HepG2 (cell line): ENCODE results near the gene NPHS1. TPM values are rescaled to one million over a fixed set of nuclear protein-coding genes. Genes with fewer than 3 reads are reported as not detected.

Experiments used
- ATAC-seq: fragments of 200-7000 bp; cut with Tn5 transposase; 3 replicates; pipeline ENCODE4 v1.9.1; 2020; ENCODE audit warnings: mild to moderate bottlenecking, moderate library complexity
- BruUV-seq: library from RNA; stranded (reverse); fragments of 400-500 nt; replicated peaks from 2 replicates; lab custom pipeline; 2021; lab: Mats Ljungman, UMichigan
- CTCF ChIA-PET: fragments of 300-600 bp; formaldehyde crosslinking; extraction: SDS; loops from one replicate; lab custom pipeline; 2021; ENCODE audit warnings: low total read pairs, inconsistent platforms, low intra/inter-chr PET ratio; lab: Yijun Ruan, JAX
- POLR2A ChIA-PET: fragments of 350-600 bp; sonication (Branson Sonifier 250); formaldehyde crosslinking; loops from one replicate; lab custom pipeline; 2020; ENCODE audit warnings: antibody characterized with exemption, inconsistent platforms; lab: Yijun Ruan, JAX
- DNase-seq: peaks from one replicate; pipeline ENCODE4 v3.0.0-alpha.2; 2015; ENCODE audit warnings: low spot score
- FAIRE-seq: peaks from 3 replicates; lab custom pipeline; 2011; peaks lifted over from hg19 to GRCh38; lab: Jason Lieb, UNC
- H2AFZ ChIP-seq: one replicate; pipeline ENCODE4 v1.6.1; 2011; ENCODE audit warnings: low read length, inconsistent platforms
- H3K27ac ChIP-seq: fragments of 300-600 bp; 3 replicates; pipeline ENCODE4 v1.8.0; 2011; ENCODE audit warnings: mixed run types, mild to moderate bottlenecking, mixed read lengths, low read length, inconsistent platforms; ENCODE audit not compliant: insufficient read depth; ENCODE audit errors: extremely low read length
- H3K27me3 ChIP-seq, 2 experiments: fragments of 200-600 bp in 1 of 2; 2 replicates in 1 of 2; 3 replicates in 1 of 2; pipeline versions ENCODE4 v1.6.0 to v1.8.0; 2011; ENCODE audit warnings: low read length in 2 of 2, mild to moderate bottlenecking in 2 of 2, moderate library complexity in 2 of 2, inconsistent platforms in 1 of 2; ENCODE audit not compliant: insufficient read depth in 2 of 2, control insufficient read depth in 1 of 2
- H3K36me3 ChIP-seq, 2 experiments: fragments of 200-600 bp in 1 of 2; replicated peaks in 1 of 2; 2 replicates in 1 of 2; 3 replicates in 1 of 2; pipeline versions ENCODE4 v1.5.1 to v1.8.0; 2011; ENCODE audit warnings: low read length in 2 of 2, inconsistent platforms in 1 of 2; ENCODE audit not compliant: insufficient read depth in 2 of 2, control insufficient read depth in 1 of 2
- H3K4me1 ChIP-seq: 2 replicates; pipeline ENCODE4 v1.5.1; 2012; ENCODE audit warnings: low read length, inconsistent platforms; ENCODE audit not compliant: insufficient read depth
- H3K4me2 ChIP-seq: 2 replicates; pipeline ENCODE4 v1.6.0; 2011; ENCODE audit warnings: low read depth, low read length, inconsistent platforms
- H3K4me3 ChIP-seq, 3 experiments: fragments of 200-600 bp in 1 of 3; sonication (generic), shearing (Covaris generic) in 1 of 3; replicated peaks in 1 of 3; 2 replicates each; pipeline ENCODE4 v1.5.1; 2011 to 2016; ENCODE audit warnings: low read length in 3 of 3, inconsistent platforms in 2 of 3, low read depth in 2 of 3, mild to moderate bottlenecking in 2 of 3, control low read depth in 1 of 3, mixed read lengths in 1 of 3; ENCODE audit not compliant: insufficient read depth in 1 of 3
- H3K79me2 ChIP-seq: one replicate; pipeline ENCODE4 v1.6.1; 2011; ENCODE audit warnings: low read length, inconsistent platforms; ENCODE audit not compliant: insufficient read depth
- H3K9ac ChIP-seq: 2 replicates; pipeline ENCODE4 v1.6.0; 2011; ENCODE audit warnings: mild to moderate bottlenecking, low read depth, low read length, inconsistent platforms; ENCODE audit not compliant: insufficient read depth
- H3K9me3 ChIP-seq: 2 replicates; pipeline ENCODE4 v1.5.1; 2012; ENCODE audit warnings: mild to moderate bottlenecking, low read length
- H4K20me1 ChIP-seq: 2 replicates; pipeline ENCODE4 v1.6.0; 2011; ENCODE audit warnings: inconsistent platforms, mild to moderate bottlenecking, low read length, moderate library complexity; ENCODE audit not compliant: insufficient read depth
- E2F1 ChIP-seq: sonication (generic); formaldehyde crosslinking; IDR thresholded peaks from 2 replicates; pipeline ENCODE4 v1.5.0; 2020; ENCODE audit warnings: missing genetic modification reagents
- GMEB1 ChIP-seq: sonication (generic); formaldehyde crosslinking; IDR thresholded peaks from 2 replicates; pipeline ENCODE4 v1.5.1; 2020; ENCODE audit warnings: missing genetic modification reagents, mild to moderate bottlenecking, borderline replicate concordance
- HMG20B ChIP-seq: conservative IDR thresholded peaks from 2 replicates; pipeline ENCODE4 v1.6.1; 2016; ENCODE audit warnings: missing genetic modification reagents, missing compliant biosample characterization
- HNF4A ChIP-seq: sonication (generic); formaldehyde crosslinking; IDR thresholded peaks from 2 replicates; pipeline ENCODE4 v1.4.0; 2020; ENCODE audit warnings: missing genetic modification reagents
- NFIC ChIP-seq: IDR thresholded peaks from 2 replicates; pipeline ENCODE4 v1.6.1; 2012; ENCODE audit warnings: mild to moderate bottlenecking, low read length, inconsistent platforms
- NFYB ChIP-seq: sonication (generic); formaldehyde crosslinking; IDR thresholded peaks from 2 replicates; pipeline ENCODE4 v1.4.0; 2020; ENCODE audit warnings: missing genetic modification reagents
- TARDBP ChIP-seq: sonication (generic); formaldehyde crosslinking; IDR thresholded peaks from 2 replicates; pipeline ENCODE4 v1.8.0; 2022; ENCODE audit warnings: mild to moderate bottlenecking, missing genetic modification reagents
- ZNF160 ChIP-seq: sonication (generic); formaldehyde crosslinking; IDR thresholded peaks from 2 replicates; pipeline ENCODE4 v1.8.0; 2022; ENCODE audit warnings: mild to moderate bottlenecking, inconsistent platforms, missing genetic modification reagents
- ZNF274 ChIP-seq: sonication (generic); formaldehyde crosslinking; IDR thresholded peaks from 2 replicates; pipeline ENCODE4 v1.5.1; 2020; ENCODE audit warnings: mild to moderate bottlenecking, missing genetic modification reagents
- WGBS: methylation state at CpG from one replicate; pipeline ENCODE4 v1.1.6; 2017; ENCODE audit warnings: low lambda C conversion rate; 5-methylcytosine and 5-hydroxymethylcytosine counted together
- in situ Hi-C: cut with HindIII; loops from 2 replicates; pipeline ENCODE4 v1.10.0; 2017; ENCODE audit warnings: low pct_unique_long_range_greater_than_20kb; ENCODE audit not compliant: extremely low pct_ligation_motif_present
- intact Hi-C: fragments of 100-400 bp; cut with micrococcal nuclease; formaldehyde crosslinking; loops from one replicate; pipeline ENCODE4 v1.10.0; 2022; ENCODE audit not compliant: unreplicated experiment
- polyA plus RNA-seq, 8 experiments: library from polyadenylated mRNA; depleted of rRNA in 3 of 8; stranded (reverse) in 7 of 8; unstranded in 1 of 8; fragments of >200 nt; fragmentation: Illumina TruSeq in 4 of 8; extraction: Trizol in 4 of 8; gene quantifications; 2 replicates each; pipeline versions ENCODE4 v1.2.1 to v1.2.3, GENCODE V29; 2011 to 2016; ENCODE audit warnings: low read depth in 4 of 8, missing spikeins in 1 of 8, mixed read lengths in 1 of 8; ENCODE audit not compliant: insufficient read depth in 1 of 8
- total RNA-seq, 5 experiments: library from RNA; depleted of rRNA; stranded (reverse); fragments of >200 nt; fragmentation: Illumina TruSeq; extraction: Trizol; gene quantifications; 2 replicates each; pipeline ENCODE4 v1.2.3, GENCODE V29; 2016; ENCODE audit warnings: low read depth in 1 of 5

NPHS1 gene
- total and polyA plus RNA-seq, 2 of the 13 experiments (the other 11 are each of a cell fraction or from before 2014, with no cell fraction given): not detected

GRCh38 chr19:35788205-35788960 lies 63.9 kb downstream of the NPHS1 start:
- H4K20me1 ChIP-seq: no peaks in the 10 kb centered on the region
- DNase-seq: no peak
- H3K27ac ChIP-seq: no peak overlapping the region
- in situ Hi-C loops (no loop called here), intact Hi-C loops (no loop called here)
- no peak overlapping the region for H3K4me2 ChIP-seq
- no peak for FAIRE-seq
- H3K4me1 ChIP-seq: peaks cover 45% of the 10 kb centered on the region
- H2AFZ ChIP-seq: no peak overlapping the region
- no peak overlapping the region for H3K9ac ChIP-seq
- no peaks in the 10 kb centered on the region for H3K36me3 ChIP-seq
- TF ChIP-seq NFIC: no peak
- no peak for TF ChIP-seq NFYB (CRISPR knock-in tag)
- TF ChIP-seq ZNF274: no peak
- TF ChIP-seq TARDBP (CRISPR knock-in tag): no peak
- no peak for TF ChIP-seq ZNF160 (CRISPR knock-in tag)
- no peak for TF ChIP-seq GMEB1
- TF ChIP-seq HMG20B (CRISPR knock-in tag): no peak
- TF ChIP-seq HNF4A (CRISPR knock-in tag): no peak
- no peak for TF ChIP-seq E2F1 (CRISPR knock-in tag)
- no peak for ATAC-seq
- peaks cover 0 to 4% of the 10 kb centered on the region in 2 experiments; a peak in 3 of 5 replicates for H3K27me3 ChIP-seq
- no peak overlapping the region for H3K4me3 ChIP-seq
- ChIA-PET CTCF (no interaction called here), POLR2A (no interaction called here)
- BruUV-seq: no TSS peak
- no peaks in the 10 kb centered on the region for H3K79me2 ChIP-seq
- WGBS: 72% methylated on average over 11 of the region's 12 CpGs
- H3K9me3 ChIP-seq: no peaks in the 10 kb centered on the region
